ENCODE measurements around the gene CHAT. TPM values are rescaled to one million over a fixed set of nuclear protein-coding genes. Genes with fewer than 3 reads are reported as not detected.

Gene CHAT
- total and polyA plus RNA-seq, 2 experiments from 2014 or later, result not detected

DNA sequence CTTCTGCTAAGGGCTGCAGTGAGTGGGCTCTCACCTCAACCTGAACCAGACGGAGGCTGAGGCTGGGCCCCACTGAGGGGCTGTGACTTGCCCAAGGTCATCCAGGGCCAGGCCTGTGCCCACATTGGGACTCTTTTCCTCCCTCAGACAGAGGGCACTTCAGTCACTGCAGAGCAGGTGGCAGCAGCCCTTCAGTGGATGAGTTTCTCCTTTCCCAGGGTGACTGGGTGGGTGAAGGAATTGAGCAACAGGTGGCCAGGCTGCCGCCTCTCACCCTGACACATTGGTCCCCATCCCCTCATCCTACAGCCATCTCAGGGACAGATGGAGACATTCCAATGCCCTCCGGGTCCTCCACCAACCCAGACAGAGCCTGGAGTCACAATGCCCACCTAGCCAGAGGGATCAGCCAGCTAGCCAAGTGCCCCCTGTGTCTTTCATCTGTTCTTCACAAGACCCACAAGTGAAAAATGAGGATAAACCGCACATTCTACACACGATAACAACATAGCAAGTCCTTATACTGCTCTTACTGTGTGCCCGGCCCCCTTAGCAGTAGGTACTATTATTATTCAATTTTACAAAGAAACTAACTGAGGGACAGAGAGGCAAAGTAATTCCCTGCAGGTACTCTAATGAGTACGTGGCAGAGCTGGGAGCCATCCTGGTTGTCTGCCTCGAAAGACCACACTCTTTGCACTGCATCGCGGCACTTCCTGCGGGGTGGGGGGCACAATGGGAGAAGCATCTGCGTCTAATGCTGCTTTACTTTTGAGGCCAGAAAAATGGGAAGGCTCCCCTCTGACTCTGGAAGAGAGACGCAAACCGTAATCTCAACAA, 5.5 kb upstream of the CHAT start:
- Histone ChIP-seq H3K4me2 (ENCODE audit: unreplicated experiment) (no peak overlapping the region), H3K9me3 (ENCODE audit: low read depth) (no peaks in the 10 kb centered on the region), H3K4me3 (no peak overlapping the region), H3K9ac (no peak overlapping the region), H3K79me2 (ENCODE audit: insufficient read depth) (no peaks in the 10 kb centered on the region), H3K9me2 (ENCODE audit: insufficient read depth) (no peaks in the 10 kb centered on the region), H3F3A (ENCODE audit: insufficient read depth) (no peaks in the 10 kb centered on the region), H3K27me3 (replicated peaks; ENCODE audit: insufficient read depth) (peaks cover 70% of the 10 kb centered on the region), H3K4me1 (ENCODE audit: insufficient read depth) (no peaks in the 10 kb centered on the region), H4K20me1 (ENCODE audit: insufficient read depth) (no peaks in the 10 kb centered on the region), H3K36me3 (ENCODE audit: low read depth) (no peaks in the 10 kb centered on the region), H3K27ac (no peak overlapping the region), H2AFZ (no peak overlapping the region)
- 5 to 9% methylated on average over 14 of the region's 14 CpGs for WGBS, 2 experiments (ENCODE audit: low coverage in 1 of 2, low lambda C conversion rate in 2 of 2, missing lambda C conversion rate in 2 of 2)
- in situ Hi-C loops (cut with MboI), result no loop called here
- TF ChIP-seq EZH2phosphoT487 (IDR thresholded peaks at IDR 0.05; ENCODE audit: insufficient read depth, low read depth) (0 out of 2 replicates have a peak, but pooled peaks have one; percentile 16), EZH2 (IDR thresholded peaks at IDR 0.05; ENCODE audit: insufficient read depth, poor library complexity, severe bottlenecking) (no peak)
- no peak for DNase-seq

DNA sequence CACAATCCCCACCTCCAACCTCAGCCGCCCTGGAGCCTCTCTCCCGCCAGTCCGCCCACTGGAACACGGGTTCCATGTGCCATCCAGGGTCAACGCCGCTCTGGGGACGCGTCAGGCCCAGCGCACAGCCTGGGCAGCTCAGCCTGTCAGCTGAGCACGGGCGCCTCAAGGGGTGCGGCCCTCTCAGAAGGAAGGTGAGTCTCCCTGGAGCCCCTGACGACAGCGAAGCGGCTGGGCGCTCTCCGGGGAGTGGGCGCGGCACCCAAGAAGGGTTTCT, 4.9 kb upstream of the CHAT start:
- Histone ChIP-seq H3K79me2 (ENCODE audit: insufficient read depth) (no peaks in the 10 kb centered on the region), H3K4me2 (ENCODE audit: unreplicated experiment) (no peak overlapping the region), H3K36me3 (ENCODE audit: low read depth) (no peaks in the 10 kb centered on the region), H3K27me3 (replicated peaks; ENCODE audit: insufficient read depth) (peaks cover 70% of the 10 kb centered on the region), H3K4me3 (no peak overlapping the region), H3K27ac (no peak overlapping the region), H3K9ac (no peak overlapping the region), H3K4me1 (ENCODE audit: insufficient read depth) (no peaks in the 10 kb centered on the region), H3F3A (ENCODE audit: insufficient read depth) (no peaks in the 10 kb centered on the region), H4K20me1 (ENCODE audit: insufficient read depth) (no peaks in the 10 kb centered on the region), H3K9me3 (ENCODE audit: low read depth) (no peaks in the 10 kb centered on the region), H2AFZ (no peak overlapping the region), H3K9me2 (ENCODE audit: insufficient read depth) (no peaks in the 10 kb centered on the region)
- in situ Hi-C loops (cut with MboI), result no loop called here
- 3 to 4% methylated on average over 19 of the region's 19 CpGs for WGBS, 2 experiments (ENCODE audit: low coverage in 1 of 2, low lambda C conversion rate in 2 of 2, missing lambda C conversion rate in 2 of 2)
- no peak for DNase-seq
- TF ChIP-seq EZH2 (IDR thresholded peaks at IDR 0.05; ENCODE audit: insufficient read depth, poor library complexity, severe bottlenecking) (no peak), EZH2phosphoT487 (IDR thresholded peaks at IDR 0.05; ENCODE audit: insufficient read depth, low read depth) (no peak)

DNA sequence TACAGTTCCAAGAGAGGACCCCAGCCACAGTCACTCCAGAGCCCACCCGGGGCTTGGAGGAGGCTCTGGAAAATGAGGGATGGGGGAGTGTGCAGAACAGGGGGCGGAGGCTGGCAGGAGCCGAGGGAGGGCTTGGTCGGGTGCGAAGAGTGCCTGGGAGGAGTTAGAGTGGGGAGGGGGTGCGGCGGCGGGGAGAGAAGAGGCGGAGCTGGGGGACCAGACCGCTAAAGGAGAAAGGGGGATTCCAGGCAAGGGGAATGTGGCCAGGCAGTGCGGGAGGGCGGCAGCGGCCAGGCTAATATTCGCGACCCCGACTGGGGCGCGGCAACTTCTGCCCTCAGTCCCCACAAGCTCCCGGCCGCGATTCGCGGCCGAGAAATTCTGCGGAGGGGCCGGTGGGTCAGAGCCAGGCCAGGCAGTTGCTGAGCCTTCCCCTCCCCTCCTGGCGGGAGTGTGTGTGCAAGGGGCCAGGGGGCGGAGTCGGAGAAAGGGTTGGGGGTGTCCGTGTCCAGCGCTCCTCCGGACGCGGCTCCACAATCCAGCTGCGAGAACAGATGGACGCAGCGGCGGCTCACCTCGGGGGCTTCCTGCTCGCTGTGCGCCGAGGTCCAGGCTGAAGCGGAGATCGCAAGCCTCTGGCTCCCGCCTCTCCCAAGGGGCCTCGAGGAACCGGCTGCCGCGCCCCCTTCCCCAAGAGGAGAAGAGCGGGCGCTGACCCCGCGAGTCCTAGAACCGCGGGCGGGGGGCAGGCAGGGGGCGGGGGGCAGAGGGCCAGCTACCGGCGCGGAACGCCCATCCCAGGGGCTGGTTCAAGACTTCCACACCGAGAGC, 4.3 kb upstream of the CHAT start:
- peaks cover 69% of the 10 kb centered on the region for H3K27me3 ChIP-seq (replicated peaks; ENCODE audit: insufficient read depth)
- H3K27ac ChIP-seq, result no peak overlapping the region
- H2AFZ ChIP-seq, result no peak overlapping the region
- no peaks in the 10 kb centered on the region for H3K36me3 ChIP-seq (ENCODE audit: low read depth)
- H3K9me3 ChIP-seq (ENCODE audit: low read depth), result no peaks in the 10 kb centered on the region
- H3K4me1 ChIP-seq (ENCODE audit: insufficient read depth), result no peaks in the 10 kb centered on the region
- in situ Hi-C loops (cut with MboI), result no loop called here
- H3K4me2 ChIP-seq (ENCODE audit: unreplicated experiment), result no peak overlapping the region
- 2 to 5% methylated on average over 41 to 58 of the region's 62 CpGs for WGBS, 2 experiments (ENCODE audit: low coverage in 1 of 2, low lambda C conversion rate in 2 of 2, missing lambda C conversion rate in 2 of 2)
- H4K20me1 ChIP-seq (ENCODE audit: insufficient read depth), result no peaks in the 10 kb centered on the region
- H3K79me2 ChIP-seq (ENCODE audit: insufficient read depth), result no peaks in the 10 kb centered on the region
- no peak for DNase-seq
- no peak overlapping the region for H3K9ac ChIP-seq
- no peak overlapping the region for H3K4me3 ChIP-seq
- TF ChIP-seq EZH2phosphoT487 (IDR thresholded peaks at IDR 0.05; ENCODE audit: insufficient read depth, low read depth) (no peak), EZH2 (IDR thresholded peaks at IDR 0.05; ENCODE audit: insufficient read depth, poor library complexity, severe bottlenecking) (peak; percentile 74)
- H3K9me2 ChIP-seq (ENCODE audit: insufficient read depth), result no peaks in the 10 kb centered on the region
- H3F3A ChIP-seq (ENCODE audit: insufficient read depth), result no peaks in the 10 kb centered on the region

DNA sequence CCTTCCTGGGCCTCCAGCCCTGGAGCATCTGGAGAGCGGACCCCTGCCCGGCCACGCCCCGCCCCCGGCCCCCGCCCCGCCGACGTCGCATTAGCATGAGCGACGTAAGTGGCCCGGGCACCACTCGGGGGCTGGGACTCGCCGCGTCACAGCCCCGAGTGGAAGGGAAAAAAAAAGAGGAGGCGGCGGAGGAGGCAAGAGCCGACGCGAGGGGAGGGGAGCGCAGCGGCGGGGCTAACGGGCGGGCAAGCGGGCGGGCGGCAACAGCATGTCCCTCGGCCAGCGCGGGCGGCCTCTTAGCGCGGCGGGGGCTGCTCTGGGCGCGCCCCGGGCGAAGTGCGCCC, 3.8 kb upstream of the CHAT start, which contains the start of gene SLC18A3:
Gene SLC18A3 (plus strand): TSS at position 197 of the 344 bp plus-strand sequence. CDS start 431 bp downstream, outside the sequence.
- Histone ChIP-seq H3K27ac (no peak within 1 kb of the TSS), H3F3A (ENCODE audit: insufficient read depth) (no peaks in the 10 kb centered on the region), H2AFZ (no peak within 1 kb of the TSS), H3K4me1 (ENCODE audit: insufficient read depth) (no peaks in the 10 kb centered on the region), H3K9ac (no peak within 1 kb of the TSS), H3K27me3 (replicated peaks; ENCODE audit: insufficient read depth) (peaks cover 72% of the 10 kb centered on the region), H3K36me3 (ENCODE audit: low read depth) (no peaks in the 10 kb centered on the region), H3K4me3 (no peak within 1 kb of the TSS), H4K20me1 (ENCODE audit: insufficient read depth) (no peaks in the 10 kb centered on the region), H3K9me3 (ENCODE audit: low read depth) (no peaks in the 10 kb centered on the region), H3K4me2 (ENCODE audit: unreplicated experiment) (no peak within 1 kb of the TSS), H3K9me2 (ENCODE audit: insufficient read depth) (no peaks in the 10 kb centered on the region), H3K79me2 (ENCODE audit: insufficient read depth) (no peaks in the 10 kb centered on the region)
- 3% methylated on average over 31 of the region's 43 CpGs; no CpG with 5 or more reads in 1 of the 2 experiments for WGBS, 2 experiments (ENCODE audit: low coverage in 1 of 2, low lambda C conversion rate in 2 of 2, missing lambda C conversion rate in 2 of 2)
- in situ Hi-C loops (cut with MboI), result no loop called here
- no peak for DNase-seq
- TF ChIP-seq EZH2phosphoT487 (IDR thresholded peaks at IDR 0.05; ENCODE audit: insufficient read depth, low read depth) (no peak), EZH2 (IDR thresholded peaks at IDR 0.05; ENCODE audit: insufficient read depth, poor library complexity, severe bottlenecking) (no peak)
